ENCODE data around the gene CD109.
A peak's percentile ranks its signal among the peaks of the same experiment; 100 is the strongest.

CD109 gene

GRCh38 chr6:73727114-73727513, 31.1 kb downstream of the CD109 start:
- DNase-seq (ENCODE audit: low spot score), result no peak

GRCh38 chr6:73728548-73729205, 32.7 kb downstream of the CD109 start:
- DNase-seq (ENCODE audit: low spot score), result no peak

GRCh38 chr6:73731285-73731684, 35.3 kb downstream of the CD109 start:
- no peak for DNase-seq (ENCODE audit: low spot score)

- peak; percentile 59 for DNase-seq (ENCODE audit: low spot score)
Measured at GRCh38 chr6:73732845-73733675, 37.1 kb downstream of the CD109 start.

GRCh38 chr6:73733791-73734190, 37.8 kb downstream of the CD109 start:
- no peak for DNase-seq (ENCODE audit: low spot score)

- no peak for DNase-seq (ENCODE audit: low spot score)
Measured at GRCh38 chr6:73734832-73735453, 38.9 kb downstream of the CD109 start.

GRCh38 chr6:73738367-73739028, 42.5 kb downstream of the CD109 start:
- no peak for DNase-seq (ENCODE audit: low spot score)

- peak; percentile 36 for DNase-seq (ENCODE audit: low spot score)
Measured at GRCh38 chr6:73739096-73739495, 43.1 kb downstream of the CD109 start.

- DNase-seq (ENCODE audit: low spot score), result no peak
Measured at GRCh38 chr6:73742433-73742832, 46.4 kb downstream of the CD109 start.

GRCh38 chr6:73743081-73743480, 47.1 kb downstream of the CD109 start:
- no peak for DNase-seq (ENCODE audit: low spot score)

- DNase-seq (ENCODE audit: low spot score), result no peak
Measured at GRCh38 chr6:73743556-73743955, 47.6 kb downstream of the CD109 start.

GRCh38 chr6:73746787-73747186, 50.8 kb downstream of the CD109 start:
- no peak for DNase-seq (ENCODE audit: low spot score)

GRCh38 chr6:73747289-73747688, 51.3 kb downstream of the CD109 start:
- DNase-seq (ENCODE audit: low spot score), result peak; percentile 10

- no peak for DNase-seq (ENCODE audit: low spot score)
Measured at GRCh38 chr6:73752943-73753342, 56.9 kb downstream of the CD109 start.

- no peak for DNase-seq (ENCODE audit: low spot score)
Measured at GRCh38 chr6:73766040-73766439, 70.0 kb downstream of the CD109 start.

- DNase-seq (ENCODE audit: low spot score), result no peak
Measured at GRCh38 chr6:73768558-73768957, 72.6 kb downstream of the CD109 start.

- DNase-seq (ENCODE audit: low spot score), result no peak
Measured at GRCh38 chr6:73769976-73770375, 74.0 kb downstream of the CD109 start.

- DNase-seq (ENCODE audit: low spot score), result no peak
Measured at GRCh38 chr6:73774311-73774774, 78.3 kb downstream of the CD109 start.

- DNase-seq (ENCODE audit: low spot score), result no peak
Measured at GRCh38 chr6:73779943-73780342, 83.9 kb downstream of the CD109 start.

- DNase-seq (ENCODE audit: low spot score), result no peak
Measured at GRCh38 chr6:73782911-73783310, 86.9 kb downstream of the CD109 start.

- DNase-seq (ENCODE audit: low spot score), result no peak
Measured at GRCh38 chr6:73784726-73785505, 88.9 kb downstream of the CD109 start.

GRCh38 chr6:73790574-73790973, 94.6 kb downstream of the CD109 start:
- DNase-seq (ENCODE audit: low spot score), result no peak

Measured in germinal center (tissue), 1 donor.